ENCODE measurements around the gene CASP9.
"Not testable (repeated sequence)": the region's sequence is repeated elsewhere in the genome, so short reads cannot be mapped to it uniquely, and the experiment has no call there.

CASP9 gene

GRCh38 chr1:15469821-15470448 is 54.1 kb downstream of the CASP9 start:
- not testable (repeated sequence) for DNase-seq (ENCODE audit: low read depth, low spot score)

GRCh38 chr1:15469361-15469760 is 54.7 kb downstream of the CASP9 start:
- DNase-seq (ENCODE audit: low read depth, low spot score): no peak

DNA sequence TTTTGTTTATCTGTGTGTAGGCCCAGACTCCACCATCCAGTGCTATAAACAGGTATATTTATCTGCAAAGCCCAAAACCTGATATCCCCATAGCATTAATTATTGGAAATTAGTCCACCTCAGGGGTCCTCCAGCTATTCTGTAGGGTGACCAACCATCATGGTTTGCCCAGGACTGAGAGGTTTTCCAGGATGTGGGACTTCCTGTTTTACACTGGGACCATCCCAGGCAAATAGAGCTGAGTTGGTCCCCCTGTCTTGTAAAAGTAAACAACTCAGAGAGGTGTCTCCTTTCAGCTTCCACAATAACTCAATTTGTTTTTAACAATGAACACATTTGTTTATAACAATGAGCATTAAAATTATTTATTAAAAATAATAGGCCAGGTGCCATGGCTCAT is 55.9 kb downstream of the CASP9 start:
- DNase-seq (ENCODE audit: low read depth, low spot score): no peak

DNA sequence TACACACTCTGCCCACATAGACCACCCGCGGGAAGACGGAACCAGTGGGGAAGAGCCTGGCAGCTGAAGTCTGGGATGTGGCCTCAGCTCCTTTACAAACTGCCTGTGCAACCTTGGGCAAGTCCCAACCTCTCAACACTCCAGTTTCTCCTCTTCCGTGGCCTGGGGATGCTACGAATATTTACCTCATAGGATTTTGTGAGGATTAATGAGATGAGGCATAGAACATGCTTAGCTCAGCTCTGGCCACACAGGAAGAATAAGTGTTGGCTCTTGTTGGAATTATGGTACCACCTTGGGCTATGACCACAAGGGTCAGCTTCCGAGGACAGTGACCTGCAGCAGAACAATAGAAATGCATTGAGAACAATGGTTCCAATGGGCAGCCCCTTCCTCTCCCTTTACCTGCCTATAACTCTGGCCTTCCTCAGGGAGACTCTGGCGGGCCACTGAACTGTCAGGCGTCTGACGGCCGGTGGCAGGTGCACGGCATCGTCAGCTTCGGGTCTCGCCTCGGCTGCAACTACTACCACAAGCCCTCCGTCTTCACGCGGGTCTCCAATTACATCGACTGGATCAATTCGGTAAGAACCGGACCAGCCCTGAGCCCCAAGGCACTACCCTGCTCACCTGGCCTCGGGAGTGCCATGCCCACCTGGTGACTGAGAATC is 56.9 kb downstream of the CASP9 start:
- DNase-seq (ENCODE audit: low read depth, low spot score): not testable (repeated sequence)

GRCh38 chr1:15465674-15466073 is 58.3 kb downstream of the CASP9 start:
- DNase-seq (ENCODE audit: low read depth, low spot score): no peak

DNA sequence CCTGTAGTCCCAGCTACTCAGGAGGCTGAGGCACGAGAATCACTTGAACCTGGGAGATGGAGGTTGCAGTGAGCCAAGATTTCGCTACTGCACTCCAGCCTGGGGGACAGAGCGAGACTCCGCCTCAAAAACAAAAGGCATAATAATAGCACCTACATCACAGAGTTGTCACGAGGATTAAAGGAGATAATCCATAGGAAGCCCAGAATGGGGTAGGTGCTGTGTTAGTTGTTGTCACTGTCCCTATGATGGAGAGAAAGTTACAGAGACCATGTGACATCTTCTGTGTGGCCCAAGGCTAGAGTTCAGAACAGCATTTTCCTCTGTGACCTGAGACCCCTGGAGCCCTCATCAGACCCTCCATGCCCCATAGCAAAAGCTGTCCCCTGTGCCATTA is 60.1 kb downstream of the CASP9 start:
- DNase-seq (ENCODE audit: low read depth, low spot score): not testable (repeated sequence)

- DNase-seq (ENCODE audit: low read depth, low spot score): not testable (repeated sequence)
These were observed 60.8 kb downstream of the CASP9 start for GRCh38 chr1:15463064-15463800.

DNA sequence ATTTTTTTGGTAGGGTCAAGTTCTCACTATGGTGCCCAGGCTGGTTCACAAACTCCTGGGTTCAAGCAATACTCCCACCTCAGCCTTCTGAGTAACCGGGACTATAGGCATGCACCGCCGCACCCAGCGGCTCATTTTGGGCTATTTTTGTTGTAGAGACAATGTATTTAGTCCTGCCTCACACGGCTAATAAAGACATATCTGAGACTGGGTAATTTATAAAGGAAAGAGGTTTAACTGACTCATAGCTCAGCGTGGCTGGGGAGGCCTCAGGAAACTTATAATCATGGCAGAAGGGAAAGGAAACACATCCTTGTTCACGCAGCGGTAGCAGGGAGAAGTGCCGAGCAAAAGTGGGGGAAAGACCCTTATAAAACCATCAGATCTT is 63.3 kb downstream of the CASP9 start:
- DNase-seq (ENCODE audit: low read depth, low spot score): no peak

GRCh38 chr1:15459771-15460707 is 64.0 kb downstream of the CASP9 start:
- no peak for DNase-seq (ENCODE audit: low read depth, low spot score)

DNA sequence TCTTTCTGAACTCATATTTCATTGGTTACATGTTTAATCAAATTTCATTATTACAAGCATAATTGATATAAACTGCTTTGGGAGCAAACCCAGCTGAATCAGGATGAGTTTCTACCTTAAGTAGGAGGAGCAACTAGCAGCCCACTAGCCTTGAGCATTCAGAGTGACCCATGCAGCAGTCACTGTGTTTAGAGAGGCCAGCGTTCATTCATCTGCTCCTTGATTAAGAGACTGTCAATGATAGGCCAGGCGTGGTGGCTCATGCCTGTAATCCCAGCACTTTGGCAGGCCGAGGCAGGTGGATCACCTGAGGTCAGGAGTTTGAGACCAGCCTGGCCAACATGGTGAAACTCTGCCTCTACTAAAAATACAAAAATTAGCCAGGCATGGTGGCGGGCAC is 65.6 kb downstream of the CASP9 start:
- not testable (repeated sequence) for DNase-seq (ENCODE audit: low read depth, low spot score)

- no peak for DNase-seq (ENCODE audit: low read depth, low spot score)
These were observed 66.4 kb downstream of the CASP9 start for GRCh38 chr1:15457585-15457984.

DNA sequence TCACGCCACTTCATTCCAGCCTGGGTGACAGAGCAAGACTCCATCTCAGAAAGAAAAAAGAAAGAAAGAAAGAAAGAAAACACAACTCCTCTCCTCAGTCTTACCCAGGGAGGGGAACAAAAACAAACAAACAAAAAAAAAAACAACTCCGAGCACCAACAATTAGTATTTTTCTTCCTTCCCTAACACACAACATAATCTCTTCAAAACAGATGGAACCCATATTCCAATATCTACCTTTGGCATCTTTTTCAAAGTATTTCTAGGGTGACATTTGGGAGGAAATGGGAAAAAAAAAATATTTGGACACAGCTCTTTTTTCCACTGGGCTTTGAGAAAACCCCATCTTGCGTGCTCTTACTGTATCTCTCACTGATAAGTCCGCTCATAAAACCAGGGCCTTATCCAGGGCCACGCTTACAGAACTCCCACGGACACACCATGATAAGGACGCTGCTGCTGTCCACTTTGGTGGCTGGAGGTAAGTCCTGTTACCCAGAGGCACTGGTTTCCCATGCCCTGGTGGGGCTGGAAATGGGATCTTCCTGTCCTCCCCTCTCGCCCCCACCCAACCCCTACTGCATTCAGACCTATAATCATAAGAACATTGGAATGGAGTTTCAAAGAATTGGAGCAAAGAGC is 67.6 kb downstream of the CASP9 start, which contains the start of gene CELA2A:
Gene CELA2A (plus strand): TSS at position 420 of the 642 bp plus-strand sequence. CDS start 22 bp downstream, at position 442.
- no peak for DNase-seq (ENCODE audit: low read depth, low spot score)

DNA sequence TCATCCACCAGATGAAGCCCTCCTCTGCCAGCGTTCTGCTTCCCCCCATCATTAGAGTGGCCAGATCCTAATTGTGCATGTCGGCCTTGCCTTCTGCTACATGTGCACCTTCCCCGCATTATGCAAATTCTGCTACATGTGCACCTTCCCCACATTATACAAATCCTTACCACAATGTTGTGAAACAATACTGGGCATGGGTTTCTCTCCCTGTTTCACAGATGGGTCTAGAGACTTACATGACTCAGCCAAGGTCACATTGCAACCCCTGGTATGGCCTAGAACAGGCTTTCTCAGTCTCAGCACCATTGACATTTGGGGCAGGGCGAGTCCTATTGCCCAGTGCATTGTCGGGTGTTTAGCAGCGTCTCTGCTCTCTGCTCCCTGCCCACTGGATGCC is 68.5 kb downstream of the CASP9 start:
- DNase-seq (ENCODE audit: low read depth, low spot score): no peak

DNA sequence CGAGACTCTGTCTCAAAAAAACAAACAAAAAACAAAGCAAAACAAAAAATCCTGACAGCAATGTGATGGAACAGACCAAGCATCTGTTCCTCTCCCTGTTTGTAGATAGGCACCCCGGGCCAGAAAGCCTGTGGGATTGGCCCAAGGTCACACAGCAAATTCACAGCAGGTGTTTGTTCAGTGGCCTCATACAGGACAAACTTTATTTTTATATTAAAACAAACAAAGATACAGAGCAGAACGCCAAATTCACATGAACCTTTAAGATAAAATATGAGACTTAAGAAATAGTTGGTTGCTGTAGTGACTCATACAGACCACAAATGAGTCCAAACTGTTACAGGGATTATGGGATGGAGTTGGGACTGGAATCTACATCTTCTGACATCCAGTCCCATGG is 69.8 kb downstream of the CASP9 start:
- peak; percentile 45 for DNase-seq (ENCODE audit: low read depth, low spot score)

DNA sequence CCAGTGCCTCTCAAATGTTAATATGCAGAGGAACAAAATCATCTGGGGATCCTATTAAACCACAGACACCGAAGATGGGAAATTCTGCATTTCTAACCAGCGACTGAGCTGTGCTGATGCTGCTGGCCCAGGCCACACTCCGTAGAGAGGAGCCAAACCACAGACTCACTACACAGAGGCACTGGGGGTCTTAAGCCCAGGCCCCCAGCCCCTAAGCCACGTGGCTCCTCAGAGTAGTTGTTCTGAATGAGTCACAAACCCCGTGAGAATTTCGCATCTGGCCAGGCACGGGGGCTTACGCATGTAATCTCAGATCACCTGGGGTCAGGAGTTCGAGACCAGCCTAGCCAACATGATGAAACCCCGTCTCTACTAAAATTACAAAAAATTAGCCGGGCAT is 70.3 kb downstream of the CASP9 start:
- no peak for DNase-seq (ENCODE audit: low read depth, low spot score)

GRCh38 chr1:15452866-15453571 is 71.0 kb downstream of the CASP9 start:
- no peak for DNase-seq (ENCODE audit: low read depth, low spot score)

GRCh38 chr1:15452216-15452615 is 71.8 kb downstream of the CASP9 start:
- DNase-seq (ENCODE audit: low read depth, low spot score): no peak

DNA sequence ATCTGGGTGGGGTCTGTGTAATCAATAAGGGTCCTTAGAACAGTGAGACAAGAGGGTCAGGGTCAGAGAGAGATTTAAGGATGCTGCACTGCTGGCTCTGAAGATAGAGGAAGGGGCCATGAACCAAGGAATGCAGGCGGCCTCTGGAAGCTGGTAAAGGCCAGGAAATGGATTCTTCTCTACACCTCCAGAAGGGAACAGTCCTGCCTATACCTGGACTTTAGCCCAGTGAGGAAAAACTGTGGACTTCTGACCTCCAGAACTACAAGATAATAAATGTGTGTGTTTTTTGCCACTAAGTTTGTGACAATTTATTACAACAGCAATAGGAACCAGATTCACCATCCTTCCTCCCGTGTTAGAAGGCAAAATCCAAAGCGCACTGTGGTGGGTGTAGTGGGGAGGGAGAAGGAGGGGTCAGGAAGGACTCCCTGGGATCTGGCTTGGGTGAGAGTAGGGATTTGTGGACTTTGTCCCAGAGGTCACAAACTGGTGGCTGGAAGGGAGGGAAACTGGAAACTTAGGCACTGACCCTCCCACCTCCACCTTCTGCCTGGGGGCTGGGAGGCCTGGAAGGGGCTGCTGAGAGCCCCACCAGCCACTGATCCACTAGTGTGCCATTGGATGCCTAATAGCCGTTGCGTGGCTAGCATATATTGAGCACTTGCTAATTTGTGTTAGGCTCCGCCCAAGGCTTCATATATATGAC is 72.8 kb downstream of the CASP9 start:
- DNase-seq (ENCODE audit: low read depth, low spot score): no peak

DNA sequence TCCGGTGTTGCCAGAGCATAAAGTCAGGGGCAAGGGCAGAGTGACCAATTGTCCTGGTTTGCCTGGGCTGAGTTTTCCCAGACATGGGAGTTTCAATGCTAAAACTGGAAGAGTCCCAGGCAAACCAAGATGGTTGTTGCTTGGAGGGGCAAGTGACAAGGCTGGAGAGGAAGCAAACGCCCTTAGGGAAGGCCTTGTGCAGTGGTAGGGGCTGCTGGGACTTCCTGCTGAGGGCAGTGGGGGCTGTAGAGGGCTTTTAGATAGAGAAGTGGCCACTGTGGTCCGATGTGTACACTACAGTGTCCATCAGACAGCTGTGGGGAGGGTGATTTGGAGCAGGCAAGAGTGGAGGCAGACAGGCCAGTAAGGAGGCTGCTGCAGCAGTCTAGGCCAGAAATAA is 74.4 kb downstream of the CASP9 start:
- no peak for DNase-seq (ENCODE audit: low read depth, low spot score)
